OCI-LY7 (cell line): ENCODE data around the gene RNF169.

ENCODE experiments used
- EZH2phosphoT487 ChIP-seq: fragments of 200-600 bp; sonication (generic); IDR thresholded peaks from 2 replicates; pipeline ENCODE4 v1.6.1; 2018; ENCODE audit warnings: low read depth, borderline replicate concordance, mild to moderate bottlenecking, mixed run types, antibody characterized with exemption, low read length, moderate library complexity, mixed read lengths
- TF ChIP-seq, protein P1 (sequence below): fragments of 200-600 bp; sonication (generic); conservative IDR thresholded peaks from 2 replicates; pipeline ENCODE4 v1.5.1; 2014; ENCODE audit warnings: mild to moderate bottlenecking, antibody characterized with exemption, low read length, moderate library complexity, mixed read lengths

- TF ChIP-seq, protein P1, sequence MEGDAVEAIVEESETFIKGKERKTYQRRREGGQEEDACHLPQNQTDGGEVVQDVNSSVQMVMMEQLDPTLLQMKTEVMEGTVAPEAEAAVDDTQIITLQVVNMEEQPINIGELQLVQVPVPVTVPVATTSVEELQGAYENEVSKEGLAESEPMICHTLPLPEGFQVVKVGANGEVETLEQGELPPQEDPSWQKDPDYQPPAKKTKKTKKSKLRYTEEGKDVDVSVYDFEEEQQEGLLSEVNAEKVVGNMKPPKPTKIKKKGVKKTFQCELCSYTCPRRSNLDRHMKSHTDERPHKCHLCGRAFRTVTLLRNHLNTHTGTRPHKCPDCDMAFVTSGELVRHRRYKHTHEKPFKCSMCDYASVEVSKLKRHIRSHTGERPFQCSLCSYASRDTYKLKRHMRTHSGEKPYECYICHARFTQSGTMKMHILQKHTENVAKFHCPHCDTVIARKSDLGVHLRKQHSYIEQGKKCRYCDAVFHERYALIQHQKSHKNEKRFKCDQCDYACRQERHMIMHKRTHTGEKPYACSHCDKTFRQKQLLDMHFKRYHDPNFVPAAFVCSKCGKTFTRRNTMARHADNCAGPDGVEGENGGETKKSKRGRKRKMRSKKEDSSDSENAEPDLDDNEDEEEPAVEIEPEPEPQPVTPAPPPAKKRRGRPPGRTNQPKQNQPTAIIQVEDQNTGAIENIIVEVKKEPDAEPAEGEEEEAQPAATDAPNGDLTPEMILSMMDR, result no peak
- TF ChIP-seq EZH2phosphoT487, result no peak
Measured at GRCh38 chr11:74784726-74785125, 36.1 kb downstream of the RNF169 start.
